Measurements from ENCODE around the gene CLECL1.

DNA sequence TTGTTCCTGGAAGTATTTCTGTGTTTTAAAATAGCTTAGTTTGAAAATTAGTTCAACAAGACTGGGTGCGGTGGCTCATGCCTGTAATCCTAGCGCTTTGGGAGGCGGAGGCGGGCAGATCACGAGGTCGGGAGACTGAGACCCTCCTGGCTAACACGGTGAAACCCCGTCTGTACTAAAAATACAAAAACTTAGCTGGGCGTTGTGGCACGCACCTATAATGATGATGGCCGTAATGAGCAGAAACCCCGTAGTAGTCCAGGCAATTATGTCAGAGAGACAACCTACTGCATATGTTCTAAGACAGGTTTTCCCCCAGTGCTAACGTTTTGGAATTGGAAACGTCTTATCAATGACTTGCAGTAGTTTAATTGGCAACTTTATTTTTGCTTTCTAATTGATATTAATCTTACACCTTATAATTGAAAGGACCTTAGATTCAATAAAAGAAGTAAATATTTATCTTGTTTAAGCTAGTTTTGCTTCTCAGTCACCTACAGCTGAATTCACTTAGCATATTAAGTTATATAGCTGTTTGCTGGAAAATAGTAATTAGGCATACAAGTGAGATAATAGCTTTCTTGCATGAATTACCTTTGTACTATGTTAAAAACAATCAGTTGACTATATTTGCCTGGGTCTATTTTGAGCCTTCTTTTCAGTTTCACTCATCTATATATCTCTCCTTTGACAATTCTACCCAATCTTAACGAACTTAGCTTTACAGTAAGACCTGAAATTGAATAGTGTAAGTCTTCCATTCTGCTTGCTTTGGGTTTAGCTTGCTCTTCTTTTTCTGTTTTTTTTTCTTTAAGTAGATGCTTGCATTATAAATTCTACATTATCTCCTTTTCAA lies 15.6 kb downstream of the CLECL1 start:
- TF ChIP-seq, protein P1, sequence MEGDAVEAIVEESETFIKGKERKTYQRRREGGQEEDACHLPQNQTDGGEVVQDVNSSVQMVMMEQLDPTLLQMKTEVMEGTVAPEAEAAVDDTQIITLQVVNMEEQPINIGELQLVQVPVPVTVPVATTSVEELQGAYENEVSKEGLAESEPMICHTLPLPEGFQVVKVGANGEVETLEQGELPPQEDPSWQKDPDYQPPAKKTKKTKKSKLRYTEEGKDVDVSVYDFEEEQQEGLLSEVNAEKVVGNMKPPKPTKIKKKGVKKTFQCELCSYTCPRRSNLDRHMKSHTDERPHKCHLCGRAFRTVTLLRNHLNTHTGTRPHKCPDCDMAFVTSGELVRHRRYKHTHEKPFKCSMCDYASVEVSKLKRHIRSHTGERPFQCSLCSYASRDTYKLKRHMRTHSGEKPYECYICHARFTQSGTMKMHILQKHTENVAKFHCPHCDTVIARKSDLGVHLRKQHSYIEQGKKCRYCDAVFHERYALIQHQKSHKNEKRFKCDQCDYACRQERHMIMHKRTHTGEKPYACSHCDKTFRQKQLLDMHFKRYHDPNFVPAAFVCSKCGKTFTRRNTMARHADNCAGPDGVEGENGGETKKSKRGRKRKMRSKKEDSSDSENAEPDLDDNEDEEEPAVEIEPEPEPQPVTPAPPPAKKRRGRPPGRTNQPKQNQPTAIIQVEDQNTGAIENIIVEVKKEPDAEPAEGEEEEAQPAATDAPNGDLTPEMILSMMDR (IDR thresholded peaks at IDR 0.05) = no peak
- TF ChIP-seq POLR2A (IDR thresholded peaks at IDR 0.05) = no peak
